WTC11 (cell line): ENCODE measurements around the gene FAF1. TPM values are rescaled to one million over a fixed set of nuclear protein-coding genes. Genes with fewer than 3 reads are reported as not detected.

Experiments
- ATAC-seq: fragments of 200-7000 bp; cut with Tn5 transposase; 2 replicates; pipeline ENCODE4 v1.10.0; 2021; ENCODE audit warnings: mild to moderate bottlenecking, moderate library complexity
- CTCF ChIA-PET: fragments of 300-600 bp; sonication (Branson Sonifier 250); formaldehyde crosslinking; loops from one replicate; lab custom pipeline; 2021; ENCODE audit warnings: antibody characterized with exemption; lab: Charles Lee
- POLR2A ChIA-PET: fragments of 350-600 bp; sonication (Branson Sonifier 250); formaldehyde crosslinking; loops from one replicate; lab custom pipeline; 2021; ENCODE audit warnings: antibody characterized with exemption; lab: Charles Lee
- DNase-seq: peaks from one replicate; pipeline ENCODE4 v3.0.0; 2021; ENCODE audit warnings: low spot score
- H3K27ac Mint-ChIP-seq: 2 replicates; pipeline ENCODE4 v1.8.0; 2021; ENCODE audit warnings: mixed read lengths
- H3K27me3 Mint-ChIP-seq: 2 replicates; pipeline ENCODE4 v1.8.0; 2021; ENCODE audit warnings: low read depth, mild to moderate bottlenecking, moderate library complexity, mixed read lengths
- H3K36me3 Mint-ChIP-seq: 2 replicates; pipeline ENCODE4 v1.8.0; 2021; ENCODE audit warnings: mixed read lengths
- H3K4me1 Mint-ChIP-seq: 2 replicates; pipeline ENCODE4 v1.8.0; 2022; ENCODE audit warnings: mixed read lengths
- H3K4me3 Mint-ChIP-seq: 2 replicates; pipeline ENCODE4 v1.8.0; 2021; ENCODE audit warnings: mild to moderate bottlenecking, moderate library complexity, mixed read lengths
- H3K9me3 Mint-ChIP-seq: 2 replicates; pipeline ENCODE4 v1.8.0; 2021; ENCODE audit warnings: mixed read lengths
- CBFB ChIP-seq: sonication (generic); formaldehyde crosslinking; IDR thresholded peaks from 2 replicates; pipeline ENCODE4 v1.8.1; 2022; ENCODE audit warnings: mild to moderate bottlenecking, low read depth, missing genetic modification reagents
- E2F1 ChIP-seq: sonication (generic); formaldehyde crosslinking; IDR thresholded peaks from 2 replicates; pipeline ENCODE4 v1.8.0; 2022; ENCODE audit warnings: mild to moderate bottlenecking, missing genetic modification reagents
- ETV6 ChIP-seq: sonication (generic); formaldehyde crosslinking; IDR thresholded peaks from 2 replicates; pipeline ENCODE4 v1.8.1; 2022; ENCODE audit warnings: mild to moderate bottlenecking, missing genetic modification reagents
- FOXJ3 ChIP-seq: sonication (generic); formaldehyde crosslinking; IDR thresholded peaks from 2 replicates; pipeline ENCODE4 v1.9.0; 2021; ENCODE audit warnings: missing genetic modification reagents, mild to moderate bottlenecking, borderline replicate concordance
- FOXK1 ChIP-seq: sonication (generic); formaldehyde crosslinking; IDR thresholded peaks from 2 replicates; pipeline ENCODE4 v1.8.0; 2022; ENCODE audit warnings: mild to moderate bottlenecking, moderate library complexity, missing genetic modification reagents
- FOXP1 ChIP-seq: sonication (generic); formaldehyde crosslinking; IDR thresholded peaks from 2 replicates; pipeline ENCODE4 v1.8.0; 2022; ENCODE audit warnings: missing genetic modification reagents, mild to moderate bottlenecking, moderate library complexity, borderline replicate concordance
- GTF2I ChIP-seq: fragments of 250-450 bp; sonication (Bioruptor Pico); conservative IDR thresholded peaks from 2 replicates; pipeline ENCODE4 v1.4.0; 2021; ENCODE audit warnings: mild to moderate bottlenecking
- HMGA2 ChIP-seq: fragments of 250-450 bp; sonication (Bioruptor Pico); IDR thresholded peaks from 2 replicates; pipeline ENCODE4 v1.4.0; 2021; ENCODE audit warnings: mild to moderate bottlenecking, moderate library complexity
- NFATC4 ChIP-seq: fragments of 250-450 bp; sonication (Bioruptor Pico); IDR thresholded peaks from 2 replicates; pipeline ENCODE4 v1.9.0; 2021; ENCODE audit warnings: mild to moderate bottlenecking
- STAT6 ChIP-seq: sonication (generic); formaldehyde crosslinking; conservative IDR thresholded peaks from 2 replicates; pipeline ENCODE4 v1.8.1; 2023; ENCODE audit warnings: mild to moderate bottlenecking, low read depth, missing genetic modification reagents, moderate library complexity
- TEAD4 ChIP-seq: sonication (generic); formaldehyde crosslinking; IDR thresholded peaks from 2 replicates; pipeline ENCODE4 v1.8.0; 2022; ENCODE audit warnings: mild to moderate bottlenecking, missing genetic modification reagents
- ZMAT4 ChIP-seq: fragments of 250-450 bp; sonication (Bioruptor Pico); IDR thresholded peaks from 2 replicates; pipeline ENCODE4 v1.9.0; 2021; ENCODE audit warnings: mild to moderate bottlenecking
- ZNF121 ChIP-seq: sonication (generic); formaldehyde crosslinking; IDR thresholded peaks from 2 replicates; pipeline ENCODE4 v1.8.0; 2023; ENCODE audit warnings: missing genetic modification reagents
- ZNF232 ChIP-seq: sonication (generic); formaldehyde crosslinking; IDR thresholded peaks from 2 replicates; pipeline ENCODE4 v1.8.0; 2022; ENCODE audit warnings: mild to moderate bottlenecking, missing genetic modification reagents
- ZNF263 ChIP-seq: sonication (generic); formaldehyde crosslinking; IDR thresholded peaks from 2 replicates; pipeline ENCODE4 v1.8.1; 2022; ENCODE audit warnings: low read depth, mild to moderate bottlenecking, moderate library complexity, missing genetic modification reagents
- ZNF671 ChIP-seq: fragments of 250-450 bp; sonication (Bioruptor Pico); IDR thresholded peaks from 2 replicates; pipeline ENCODE4 v1.8.0; 2021; ENCODE audit warnings: mild to moderate bottlenecking
- total RNA-seq: library from RNA; stranded (reverse); gene quantifications from 3 replicates; pipeline ENCODE4 v1.2.3, GENCODE V29; 2021
- TF ChIP-seq, protein P1 (sequence below): sonication (generic); formaldehyde crosslinking; IDR thresholded peaks from 2 replicates; pipeline ENCODE4 v1.8.1; 2022; ENCODE audit warnings: low read depth, mild to moderate bottlenecking, moderate library complexity, missing genetic modification reagents, borderline replicate concordance
- TF ChIP-seq, protein P2 (sequence below): sonication (generic); formaldehyde crosslinking; IDR thresholded peaks from 2 replicates; pipeline ENCODE4 v1.8.0; 2022; ENCODE audit warnings: missing genetic modification reagents
- TF ChIP-seq, protein P3 (sequence below): fragments of 250-450 bp; sonication (Bioruptor Pico); IDR thresholded peaks from 2 replicates; pipeline ENCODE4 v1.9.0; 2021; ENCODE audit warnings: mild to moderate bottlenecking
- TF ChIP-seq, protein P4 (sequence below): sonication (generic); formaldehyde crosslinking; conservative IDR thresholded peaks from 2 replicates; pipeline ENCODE4 v1.8.1; 2022; ENCODE audit warnings: mild to moderate bottlenecking, missing genetic modification reagents

FAF1 gene
- total RNA-seq, 1 experiment from 2014 or later, result 53.5 TPM

DNA sequence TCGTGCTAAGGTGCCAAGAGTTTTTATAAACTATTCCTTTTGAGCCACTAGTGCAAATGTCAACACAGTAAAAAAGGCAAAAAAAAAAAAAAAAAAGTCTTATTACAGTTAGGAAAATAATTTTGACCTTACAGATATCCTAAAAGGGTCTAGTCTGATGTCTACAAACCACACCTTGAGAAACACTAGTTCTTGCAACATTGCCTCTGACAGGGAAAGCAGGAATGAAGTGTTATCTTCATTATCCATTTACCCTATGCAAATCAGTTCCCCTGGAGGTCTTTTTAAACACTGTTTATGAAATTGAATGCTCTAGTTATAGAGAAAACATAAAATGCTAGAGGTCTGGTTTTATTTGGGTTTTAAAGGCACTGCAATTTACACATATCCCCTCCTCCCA is 421.6 kb downstream of the FAF1 start:
- Mint-ChIP-seq H3K27me3 (no peaks in the 10 kb centered on the region), H3K27ac (no peak overlapping the region)
- DNase-seq, result no peak
- TF ChIP-seq STAT6 (no peak), E2F1 (no peak), GTF2I (no peak), NFATC4 (CRISPR knock-in tag) (no peak), ZNF232 (CRISPR knock-in tag) (no peak), FOXP1 (CRISPR knock-in tag) (no peak), ZNF263 (CRISPR knock-in tag) (no peak), CBFB (CRISPR knock-in tag) (no peak), HMGA2 (CRISPR knock-in tag) (no peak), ZMAT4 (CRISPR knock-in tag) (no peak), ETV6 (CRISPR knock-in tag) (no peak), ZNF671 (CRISPR knock-in tag) (no peak), TEAD4 (no peak), FOXJ3 (CRISPR knock-in tag) (no peak), FOXK1 (CRISPR knock-in tag) (no peak), ZNF121 (no peak)
- TF ChIP-seq, protein P1, sequence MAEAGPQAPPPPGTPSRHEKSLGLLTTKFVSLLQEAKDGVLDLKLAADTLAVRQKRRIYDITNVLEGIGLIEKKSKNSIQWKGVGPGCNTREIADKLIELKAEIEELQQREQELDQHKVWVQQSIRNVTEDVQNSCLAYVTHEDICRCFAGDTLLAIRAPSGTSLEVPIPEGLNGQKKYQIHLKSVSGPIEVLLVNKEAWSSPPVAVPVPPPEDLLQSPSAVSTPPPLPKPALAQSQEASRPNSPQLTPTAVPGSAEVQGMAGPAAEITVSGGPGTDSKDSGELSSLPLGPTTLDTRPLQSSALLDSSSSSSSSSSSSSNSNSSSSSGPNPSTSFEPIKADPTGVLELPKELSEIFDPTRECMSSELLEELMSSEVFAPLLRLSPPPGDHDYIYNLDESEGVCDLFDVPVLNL (CRISPR knock-in tag), result no peak
- TF ChIP-seq, protein P2, sequence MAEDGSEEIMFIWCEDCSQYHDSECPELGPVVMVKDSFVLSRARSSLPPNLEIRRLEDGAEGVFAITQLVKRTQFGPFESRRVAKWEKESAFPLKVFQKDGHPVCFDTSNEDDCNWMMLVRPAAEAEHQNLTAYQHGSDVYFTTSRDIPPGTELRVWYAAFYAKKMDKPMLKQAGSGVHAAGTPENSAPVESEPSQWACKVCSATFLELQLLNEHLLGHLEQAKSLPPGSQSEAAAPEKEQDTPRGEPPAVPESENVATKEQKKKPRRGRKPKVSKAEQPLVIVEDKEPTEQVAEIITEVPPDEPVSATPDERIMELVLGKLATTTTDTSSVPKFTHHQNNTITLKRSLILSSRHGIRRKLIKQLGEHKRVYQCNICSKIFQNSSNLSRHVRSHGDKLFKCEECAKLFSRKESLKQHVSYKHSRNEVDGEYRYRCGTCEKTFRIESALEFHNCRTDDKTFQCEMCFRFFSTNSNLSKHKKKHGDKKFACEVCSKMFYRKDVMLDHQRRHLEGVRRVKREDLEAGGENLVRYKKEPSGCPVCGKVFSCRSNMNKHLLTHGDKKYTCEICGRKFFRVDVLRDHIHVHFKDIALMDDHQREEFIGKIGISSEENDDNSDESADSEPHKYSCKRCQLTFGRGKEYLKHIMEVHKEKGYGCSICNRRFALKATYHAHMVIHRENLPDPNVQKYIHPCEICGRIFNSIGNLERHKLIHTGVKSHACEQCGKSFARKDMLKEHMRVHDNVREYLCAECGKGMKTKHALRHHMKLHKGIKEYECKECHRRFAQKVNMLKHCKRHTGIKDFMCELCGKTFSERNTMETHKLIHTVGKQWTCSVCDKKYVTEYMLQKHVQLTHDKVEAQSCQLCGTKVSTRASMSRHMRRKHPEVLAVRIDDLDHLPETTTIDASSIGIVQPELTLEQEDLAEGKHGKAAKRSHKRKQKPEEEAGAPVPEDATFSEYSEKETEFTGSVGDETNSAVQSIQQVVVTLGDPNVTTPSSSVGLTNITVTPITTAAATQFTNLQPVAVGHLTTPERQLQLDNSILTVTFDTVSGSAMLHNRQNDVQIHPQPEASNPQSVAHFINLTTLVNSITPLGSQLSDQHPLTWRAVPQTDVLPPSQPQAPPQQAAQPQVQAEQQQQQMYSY (CRISPR knock-in tag), result no peak
- TF ChIP-seq, protein P3, sequence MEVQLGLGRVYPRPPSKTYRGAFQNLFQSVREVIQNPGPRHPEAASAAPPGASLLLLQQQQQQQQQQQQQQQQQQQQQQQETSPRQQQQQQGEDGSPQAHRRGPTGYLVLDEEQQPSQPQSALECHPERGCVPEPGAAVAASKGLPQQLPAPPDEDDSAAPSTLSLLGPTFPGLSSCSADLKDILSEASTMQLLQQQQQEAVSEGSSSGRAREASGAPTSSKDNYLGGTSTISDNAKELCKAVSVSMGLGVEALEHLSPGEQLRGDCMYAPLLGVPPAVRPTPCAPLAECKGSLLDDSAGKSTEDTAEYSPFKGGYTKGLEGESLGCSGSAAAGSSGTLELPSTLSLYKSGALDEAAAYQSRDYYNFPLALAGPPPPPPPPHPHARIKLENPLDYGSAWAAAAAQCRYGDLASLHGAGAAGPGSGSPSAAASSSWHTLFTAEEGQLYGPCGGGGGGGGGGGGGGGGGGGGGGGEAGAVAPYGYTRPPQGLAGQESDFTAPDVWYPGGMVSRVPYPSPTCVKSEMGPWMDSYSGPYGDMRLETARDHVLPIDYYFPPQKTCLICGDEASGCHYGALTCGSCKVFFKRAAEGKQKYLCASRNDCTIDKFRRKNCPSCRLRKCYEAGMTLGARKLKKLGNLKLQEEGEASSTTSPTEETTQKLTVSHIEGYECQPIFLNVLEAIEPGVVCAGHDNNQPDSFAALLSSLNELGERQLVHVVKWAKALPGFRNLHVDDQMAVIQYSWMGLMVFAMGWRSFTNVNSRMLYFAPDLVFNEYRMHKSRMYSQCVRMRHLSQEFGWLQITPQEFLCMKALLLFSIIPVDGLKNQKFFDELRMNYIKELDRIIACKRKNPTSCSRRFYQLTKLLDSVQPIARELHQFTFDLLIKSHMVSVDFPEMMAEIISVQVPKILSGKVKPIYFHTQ (CRISPR knock-in tag), result no peak
- TF ChIP-seq, protein P4, sequence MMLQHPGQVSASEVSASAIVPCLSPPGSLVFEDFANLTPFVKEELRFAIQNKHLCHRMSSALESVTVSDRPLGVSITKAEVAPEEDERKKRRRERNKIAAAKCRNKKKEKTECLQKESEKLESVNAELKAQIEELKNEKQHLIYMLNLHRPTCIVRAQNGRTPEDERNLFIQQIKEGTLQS (CRISPR knock-in tag), result no peak
- TF ChIP-seq, all 79 proteins: peak for 0
- ATAC-seq, result no peak
- no peaks in the 10 kb centered on the region for H3K36me3 Mint-ChIP-seq
- H3K9me3 Mint-ChIP-seq, result no peaks in the 10 kb centered on the region
- no peak overlapping the region for H3K4me3 Mint-ChIP-seq
- ChIA-PET CTCF (no interaction called here), POLR2A (no interaction called here)
- no peaks in the 10 kb centered on the region for H3K4me1 Mint-ChIP-seq
